MM.1S (cell line): ENCODE measurements around the gene EPHA7.

Source experiments
- EZH2 ChIP-seq: fragments of 300-600 bp; sonication (generic); optimal IDR thresholded peaks from 2 replicates; pipeline ENCODE3; 2017; ENCODE audit warnings: low read depth, mild to moderate bottlenecking, antibody characterized with exemption, low read length, mixed read lengths
- TF ChIP-seq, protein P1 (sequence below): fragments of 300-600 bp; sonication (generic); IDR thresholded peaks from 2 replicates; pipeline ENCODE4 v1.5.1; 2016; ENCODE audit warnings: antibody characterized with exemption, low read length, mixed read lengths

DNA sequence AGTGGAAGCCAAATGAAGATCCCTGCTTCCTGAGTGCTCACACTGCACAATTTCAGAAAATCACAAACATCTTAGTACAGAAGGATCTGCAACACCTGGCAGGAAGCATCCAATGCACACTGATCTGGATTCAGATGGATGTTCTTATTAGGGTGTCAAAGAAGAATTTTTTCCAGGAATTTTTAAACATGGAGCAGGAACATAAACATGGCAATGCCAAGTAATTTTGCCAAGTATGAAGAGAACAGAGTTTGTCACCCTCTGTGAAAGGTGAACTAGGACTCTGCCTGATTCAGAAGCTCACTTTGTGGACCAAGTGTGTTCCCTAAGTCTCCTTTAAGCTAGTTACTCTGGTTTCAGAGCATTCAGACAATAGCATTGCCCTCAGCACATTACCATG is 208.5 kb downstream of the EPHA7 start:
- TF ChIP-seq, protein P1, sequence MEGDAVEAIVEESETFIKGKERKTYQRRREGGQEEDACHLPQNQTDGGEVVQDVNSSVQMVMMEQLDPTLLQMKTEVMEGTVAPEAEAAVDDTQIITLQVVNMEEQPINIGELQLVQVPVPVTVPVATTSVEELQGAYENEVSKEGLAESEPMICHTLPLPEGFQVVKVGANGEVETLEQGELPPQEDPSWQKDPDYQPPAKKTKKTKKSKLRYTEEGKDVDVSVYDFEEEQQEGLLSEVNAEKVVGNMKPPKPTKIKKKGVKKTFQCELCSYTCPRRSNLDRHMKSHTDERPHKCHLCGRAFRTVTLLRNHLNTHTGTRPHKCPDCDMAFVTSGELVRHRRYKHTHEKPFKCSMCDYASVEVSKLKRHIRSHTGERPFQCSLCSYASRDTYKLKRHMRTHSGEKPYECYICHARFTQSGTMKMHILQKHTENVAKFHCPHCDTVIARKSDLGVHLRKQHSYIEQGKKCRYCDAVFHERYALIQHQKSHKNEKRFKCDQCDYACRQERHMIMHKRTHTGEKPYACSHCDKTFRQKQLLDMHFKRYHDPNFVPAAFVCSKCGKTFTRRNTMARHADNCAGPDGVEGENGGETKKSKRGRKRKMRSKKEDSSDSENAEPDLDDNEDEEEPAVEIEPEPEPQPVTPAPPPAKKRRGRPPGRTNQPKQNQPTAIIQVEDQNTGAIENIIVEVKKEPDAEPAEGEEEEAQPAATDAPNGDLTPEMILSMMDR = no peak
- TF ChIP-seq EZH2 = no peak
